VCaP (cell line): ENCODE data around the gene UBE3A.

ENCODE experiments used
- H3K27ac ChIP-seq: fragments of 450-650 bp; 2 replicates; pipeline ENCODE4 v1.5.1; 2017
- CTCF ChIP-seq: fragments of 450-650 bp; conservative IDR thresholded peaks from 2 replicates; pipeline ENCODE4 v1.5.1; 2017; ENCODE audit warnings: mild to moderate bottlenecking, moderate library complexity

The UBE3A gene

GRCh38 chr15:25403771-25404170, 35.1 kb downstream of the UBE3A start:
- no peak for TF ChIP-seq CTCF
- H3K27ac ChIP-seq = no peak overlapping the region

- no peak overlapping the region for H3K27ac ChIP-seq
- no peak for TF ChIP-seq CTCF
These were observed 36.5 kb downstream of the UBE3A start for GRCh38 chr15:25402342-25402741.

- no peak overlapping the region for H3K27ac ChIP-seq
- TF ChIP-seq CTCF = no peak
These were observed 37.3 kb downstream of the UBE3A start for GRCh38 chr15:25401501-25401900.

- peak overlapping the region; percentile 24; the same call in 1 of the 2 replicates for H3K27ac ChIP-seq
These were observed 41.7 kb downstream of the UBE3A start for GRCh38 chr15:25397100-25397499.

GRCh38 chr15:25394898-25395297, 43.9 kb downstream of the UBE3A start:
- no peak overlapping the region for H3K27ac ChIP-seq
- TF ChIP-seq CTCF = no peak

More at GRCh38 chr15:25397100-25397499, 41.7 kb downstream of the UBE3A start:
- no peak for TF ChIP-seq CTCF

- no peak for TF ChIP-seq CTCF
- H3K27ac ChIP-seq = no peak overlapping the region
These were observed 46.0 kb downstream of the UBE3A start for GRCh38 chr15:25392806-25393205.

GRCh38 chr15:25391971-25392721, 46.7 kb downstream of the UBE3A start:
- no peak overlapping the region for H3K27ac ChIP-seq
- TF ChIP-seq CTCF = no peak
